ENCODE results near the gene MGAT5B.

The MGAT5B gene

GRCh38 chr17:76871668-76872067 lies 3.5 kb downstream of the MGAT5B start:
- TF ChIP-seq POLR2A (IDR thresholded peaks at IDR 0.05; ENCODE audit: low read depth, low read length) (no peak), TAF1 (IDR thresholded peaks at IDR 0.05; ENCODE audit: borderline replicate concordance, low read depth, low read length) (no peak), POLR2AphosphoS5 (IDR thresholded peaks at IDR 0.05; ENCODE audit: low read depth, low read length) (no peak)
- FAIRE-seq, result no peak

DNA sequence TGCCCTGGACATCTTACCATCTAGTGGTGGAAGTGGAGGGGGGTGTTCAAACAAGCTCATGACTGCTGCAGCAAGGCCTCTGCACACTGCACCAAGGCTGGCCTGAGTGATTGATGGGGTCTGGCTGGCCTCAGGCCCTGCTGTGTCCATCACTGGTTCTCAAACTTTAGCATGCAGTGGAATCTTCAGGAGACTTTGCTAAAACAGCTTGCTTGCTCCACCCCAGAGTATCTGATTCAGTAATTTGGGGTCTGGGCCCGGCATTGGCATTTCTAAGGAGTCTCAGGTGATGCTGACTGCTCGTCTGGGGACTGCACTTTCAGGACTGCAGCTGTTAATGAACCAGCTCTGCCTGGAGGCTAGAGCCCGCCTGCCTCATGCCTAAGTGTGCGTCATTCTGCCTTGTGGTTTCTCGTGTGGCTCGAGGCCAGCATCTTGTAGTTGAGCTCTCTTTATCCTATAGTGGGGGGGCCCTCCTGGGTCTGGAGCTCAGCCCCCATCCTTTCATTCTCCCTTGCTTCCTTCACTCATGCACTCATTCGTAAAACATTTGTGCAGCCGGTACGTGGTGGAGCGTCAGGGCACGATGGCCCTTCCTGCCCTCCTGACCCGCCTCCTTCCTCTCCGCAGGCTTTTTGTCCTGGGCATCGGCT lies 4.1 kb downstream of the MGAT5B start:
- TF ChIP-seq POLR2AphosphoS5 (IDR thresholded peaks at IDR 0.05; ENCODE audit: low read depth, low read length), result no peak
- TF ChIP-seq TAF1 (IDR thresholded peaks at IDR 0.05; ENCODE audit: borderline replicate concordance, low read depth, low read length), result no peak
- no peak for TF ChIP-seq POLR2A (IDR thresholded peaks at IDR 0.05; ENCODE audit: low read depth, low read length)
- no peak for DNase-seq (ENCODE audit: insufficient read length)
- FAIRE-seq, result no peak

More at GRCh38 chr17:76871668-76872067, 3.5 kb downstream of the MGAT5B start:
- no peak for DNase-seq (ENCODE audit: insufficient read length)

GRCh38 chr17:76872874-76873221 lies 4.6 kb downstream of the MGAT5B start:
- no peak for DNase-seq (ENCODE audit: insufficient read length)
- no peak for FAIRE-seq
- TF ChIP-seq TAF1 (IDR thresholded peaks at IDR 0.05; ENCODE audit: borderline replicate concordance, low read depth, low read length) (no peak), POLR2A (IDR thresholded peaks at IDR 0.05; ENCODE audit: low read depth, low read length) (no peak), POLR2AphosphoS5 (IDR thresholded peaks at IDR 0.05; ENCODE audit: low read depth, low read length) (no peak)

DNA sequence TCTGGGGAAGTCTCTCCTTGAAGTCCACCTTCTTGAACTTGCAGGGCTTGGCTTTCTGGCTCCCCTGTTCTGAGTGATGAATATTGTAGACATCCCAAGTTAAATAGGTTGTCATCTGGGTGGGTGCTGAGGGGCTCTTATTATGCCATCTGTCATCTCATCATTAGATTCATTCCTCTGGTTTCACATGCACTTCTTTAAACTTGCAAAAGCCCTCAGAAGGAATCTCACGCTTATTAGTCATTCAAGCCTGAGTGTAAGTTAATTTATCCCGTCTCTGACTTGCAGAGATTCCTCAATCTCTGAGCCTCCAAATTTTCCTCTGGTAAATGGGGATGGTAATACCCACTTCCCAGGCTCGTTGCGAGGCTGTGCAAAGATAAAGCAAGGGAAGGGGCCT lies 5.7 kb downstream of the MGAT5B start:
- FAIRE-seq (no peak), DNase-seq (ENCODE audit: insufficient read length) (no peak)
- TF ChIP-seq TAF1 (IDR thresholded peaks at IDR 0.05; ENCODE audit: borderline replicate concordance, low read depth, low read length) (no peak), POLR2A (IDR thresholded peaks at IDR 0.05; ENCODE audit: low read depth, low read length) (no peak), POLR2AphosphoS5 (IDR thresholded peaks at IDR 0.05; ENCODE audit: low read depth, low read length) (no peak)

GRCh38 chr17:76877437-76877836 lies 9.2 kb downstream of the MGAT5B start:
- DNase-seq (ENCODE audit: insufficient read length) (no peak), FAIRE-seq (no peak)

GRCh38 chr17:76878568-76878967 lies 10.4 kb downstream of the MGAT5B start:
- DNase-seq (ENCODE audit: insufficient read length) (no peak), FAIRE-seq (no peak)
- TF ChIP-seq POLR2A (IDR thresholded peaks at IDR 0.05; ENCODE audit: low read depth, low read length) (no peak), TAF1 (IDR thresholded peaks at IDR 0.05; ENCODE audit: borderline replicate concordance, low read depth, low read length) (no peak), POLR2AphosphoS5 (IDR thresholded peaks at IDR 0.05; ENCODE audit: low read depth, low read length) (no peak)

More at GRCh38 chr17:76877437-76877836, 9.2 kb downstream of the MGAT5B start:
- no peak for TF ChIP-seq TAF1 (IDR thresholded peaks at IDR 0.05; ENCODE audit: borderline replicate concordance, low read depth, low read length)
- TF ChIP-seq POLR2AphosphoS5 (IDR thresholded peaks at IDR 0.05; ENCODE audit: low read depth, low read length), result no peak
- TF ChIP-seq POLR2A (IDR thresholded peaks at IDR 0.05; ENCODE audit: low read depth, low read length), result no peak

- TF ChIP-seq POLR2AphosphoS5 (IDR thresholded peaks at IDR 0.05; ENCODE audit: low read depth, low read length) (no peak), POLR2A (IDR thresholded peaks at IDR 0.05; ENCODE audit: low read depth, low read length) (no peak), TAF1 (IDR thresholded peaks at IDR 0.05; ENCODE audit: borderline replicate concordance, low read depth, low read length) (no peak)
- no peak for DNase-seq (ENCODE audit: insufficient read length)
- FAIRE-seq, result no peak
These were observed 11.1 kb downstream of the MGAT5B start for GRCh38 chr17:76879254-76879653.

- FAIRE-seq, result no peak
- TF ChIP-seq POLR2AphosphoS5 (IDR thresholded peaks at IDR 0.05; ENCODE audit: low read depth, low read length) (no peak), POLR2A (IDR thresholded peaks at IDR 0.05; ENCODE audit: low read depth, low read length) (no peak), TAF1 (IDR thresholded peaks at IDR 0.05; ENCODE audit: borderline replicate concordance, low read depth, low read length) (no peak)
These were observed 11.5 kb downstream of the MGAT5B start for GRCh38 chr17:76879691-76880090.

GRCh38 chr17:76880268-76880667 lies 12.1 kb downstream of the MGAT5B start:
- TF ChIP-seq TAF1 (IDR thresholded peaks at IDR 0.05; ENCODE audit: borderline replicate concordance, low read depth, low read length), result no peak
- no peak for TF ChIP-seq POLR2AphosphoS5 (IDR thresholded peaks at IDR 0.05; ENCODE audit: low read depth, low read length)
- no peak for TF ChIP-seq POLR2A (IDR thresholded peaks at IDR 0.05; ENCODE audit: low read depth, low read length)
- no peak for FAIRE-seq

More at GRCh38 chr17:76879691-76880090, 11.5 kb downstream of the MGAT5B start:
- no peak for DNase-seq (ENCODE audit: insufficient read length)

GRCh38 chr17:76880971-76881370 lies 12.8 kb downstream of the MGAT5B start:
- TF ChIP-seq TAF1 (IDR thresholded peaks at IDR 0.05; ENCODE audit: borderline replicate concordance, low read depth, low read length) (no peak), POLR2AphosphoS5 (IDR thresholded peaks at IDR 0.05; ENCODE audit: low read depth, low read length) (no peak), POLR2A (IDR thresholded peaks at IDR 0.05; ENCODE audit: low read depth, low read length) (no peak)
- no peak for DNase-seq (ENCODE audit: insufficient read length)
- FAIRE-seq, result no peak

More at GRCh38 chr17:76880268-76880667, 12.1 kb downstream of the MGAT5B start:
- no peak for DNase-seq (ENCODE audit: insufficient read length)

- no peak for TF ChIP-seq POLR2AphosphoS5 (IDR thresholded peaks at IDR 0.05; ENCODE audit: low read depth, low read length)
- no peak for TF ChIP-seq POLR2A (IDR thresholded peaks at IDR 0.05; ENCODE audit: low read depth, low read length)
- no peak for TF ChIP-seq TAF1 (IDR thresholded peaks at IDR 0.05; ENCODE audit: borderline replicate concordance, low read depth, low read length)
- no peak for DNase-seq (ENCODE audit: insufficient read length)
- no peak for FAIRE-seq
These were observed 13.2 kb downstream of the MGAT5B start for GRCh38 chr17:76881408-76881807.

DNA sequence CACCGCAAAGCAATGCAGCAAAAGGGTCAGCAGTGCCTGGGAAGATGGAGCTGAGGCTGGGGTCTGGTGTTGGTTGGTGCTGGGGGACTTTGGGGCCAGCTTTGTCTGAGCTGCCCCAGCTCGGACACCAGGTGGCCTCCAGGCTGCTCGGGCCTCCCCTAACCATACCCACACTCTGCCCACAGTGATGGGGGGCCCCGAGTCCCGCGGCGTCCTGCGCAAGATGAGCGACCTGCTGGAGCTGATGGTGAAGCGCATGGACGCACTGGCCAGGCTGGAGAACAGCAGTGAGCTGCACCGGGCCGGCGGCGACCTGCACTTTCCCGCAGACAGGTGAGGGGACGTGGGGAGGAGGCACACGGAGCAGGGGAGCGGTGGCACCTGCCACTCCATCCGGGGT lies 13.8 kb downstream of the MGAT5B start:
- DNase-seq (ENCODE audit: insufficient read length) (no peak), FAIRE-seq (no peak)
- no peak for TF ChIP-seq POLR2A (IDR thresholded peaks at IDR 0.05; ENCODE audit: low read depth, low read length)
- TF ChIP-seq TAF1 (IDR thresholded peaks at IDR 0.05; ENCODE audit: borderline replicate concordance, low read depth, low read length), result no peak
- TF ChIP-seq POLR2AphosphoS5 (IDR thresholded peaks at IDR 0.05; ENCODE audit: low read depth, low read length), result no peak

All from GM12892 (cell line).